Measurements from ENCODE around the gene NSMCE1.
"Not testable (repeated sequence)": the region's sequence is repeated elsewhere in the genome, so short reads cannot be mapped to it uniquely, and the experiment has no call there.

The NSMCE1 gene

DNA sequence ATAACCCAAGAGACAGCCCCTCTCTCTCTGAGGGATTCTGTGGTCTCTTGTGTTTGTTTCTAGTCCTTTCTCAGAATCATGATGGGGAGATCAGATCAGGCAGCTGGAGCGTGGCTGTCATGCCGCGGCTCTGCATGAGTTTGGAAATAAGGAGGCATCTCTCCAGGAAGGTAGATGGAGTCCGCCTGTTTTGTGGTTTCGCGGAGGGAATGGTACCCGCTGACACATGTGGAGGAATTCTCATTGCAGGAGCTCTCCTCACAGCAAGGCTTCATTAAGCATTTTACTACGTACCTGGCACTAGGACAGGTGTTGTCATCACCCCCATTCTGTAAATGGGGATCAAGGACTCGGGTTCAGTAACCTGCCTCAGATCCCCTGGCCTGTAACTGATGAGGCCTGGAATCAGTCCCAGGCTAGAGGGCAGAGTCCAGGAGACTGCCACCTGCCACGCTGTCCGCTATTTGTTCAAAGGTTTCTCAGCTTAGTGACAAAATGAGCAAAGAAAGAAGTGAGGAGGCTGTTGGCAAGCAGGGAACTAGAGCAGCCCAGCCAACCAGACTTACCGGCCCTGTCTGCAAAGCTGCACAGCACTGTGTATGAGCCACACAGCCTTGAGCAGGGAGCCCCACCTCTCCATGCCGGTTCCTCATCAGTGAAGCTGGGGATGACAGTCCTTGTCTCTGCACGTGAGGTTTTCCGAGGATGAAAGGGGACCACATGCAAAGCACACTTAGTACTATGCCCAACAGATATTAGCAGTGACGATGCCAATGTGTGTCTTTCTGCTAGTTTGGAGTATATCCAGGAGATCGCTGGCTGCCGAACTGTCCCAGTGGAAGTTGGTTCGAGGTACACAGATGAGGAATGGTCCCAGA is 54.2 kb downstream of the NSMCE1 start:
- no peak for DNase-seq

GRCh38 chr16:27211026-27211425 is 57.5 kb downstream of the NSMCE1 start:
- no peak for DNase-seq

GRCh38 chr16:27210174-27210573 is 58.4 kb downstream of the NSMCE1 start:
- DNase-seq = no peak

GRCh38 chr16:27209591-27209990 is 59.0 kb downstream of the NSMCE1 start:
- DNase-seq = no peak

GRCh38 chr16:27208796-27209195 is 59.8 kb downstream of the NSMCE1 start:
- no peak for DNase-seq

GRCh38 chr16:27208081-27208680 is 60.4 kb downstream of the NSMCE1 start:
- DNase-seq = no peak

GRCh38 chr16:27207121-27207520 is 61.5 kb downstream of the NSMCE1 start:
- not testable (repeated sequence) for DNase-seq

GRCh38 chr16:27205423-27206065 is 63.0 kb downstream of the NSMCE1 start:
- no peak for DNase-seq

DNA sequence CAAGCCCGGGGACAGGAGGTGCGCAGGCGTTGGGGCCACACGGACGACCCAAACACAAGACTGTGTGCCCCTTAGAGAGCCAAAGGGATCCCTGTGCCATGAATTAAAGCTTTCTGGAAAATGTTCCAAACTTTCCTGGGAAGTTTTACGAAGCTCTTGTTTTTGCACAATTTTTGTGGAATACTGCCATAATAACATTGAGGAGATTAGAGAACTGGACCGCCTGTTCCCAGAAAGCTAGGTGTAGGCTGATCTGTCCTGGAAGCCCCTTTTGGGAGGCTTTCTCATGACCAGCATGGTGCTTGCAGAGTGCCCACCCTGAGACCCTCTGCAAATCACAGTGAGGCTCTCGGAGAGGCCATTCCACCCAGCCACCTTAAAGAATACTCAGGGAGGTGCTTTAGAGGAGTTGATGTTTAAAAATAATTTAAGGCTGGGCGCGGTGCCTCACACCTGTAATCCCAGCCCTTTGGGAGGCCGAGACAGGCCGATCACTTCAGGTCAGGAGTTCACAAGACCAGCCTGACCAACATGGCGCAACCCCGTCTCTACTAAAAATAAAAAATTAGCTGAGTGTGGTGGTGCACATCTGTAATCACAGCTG is 64.2 kb downstream of the NSMCE1 start:
- no peak for DNase-seq

DNA sequence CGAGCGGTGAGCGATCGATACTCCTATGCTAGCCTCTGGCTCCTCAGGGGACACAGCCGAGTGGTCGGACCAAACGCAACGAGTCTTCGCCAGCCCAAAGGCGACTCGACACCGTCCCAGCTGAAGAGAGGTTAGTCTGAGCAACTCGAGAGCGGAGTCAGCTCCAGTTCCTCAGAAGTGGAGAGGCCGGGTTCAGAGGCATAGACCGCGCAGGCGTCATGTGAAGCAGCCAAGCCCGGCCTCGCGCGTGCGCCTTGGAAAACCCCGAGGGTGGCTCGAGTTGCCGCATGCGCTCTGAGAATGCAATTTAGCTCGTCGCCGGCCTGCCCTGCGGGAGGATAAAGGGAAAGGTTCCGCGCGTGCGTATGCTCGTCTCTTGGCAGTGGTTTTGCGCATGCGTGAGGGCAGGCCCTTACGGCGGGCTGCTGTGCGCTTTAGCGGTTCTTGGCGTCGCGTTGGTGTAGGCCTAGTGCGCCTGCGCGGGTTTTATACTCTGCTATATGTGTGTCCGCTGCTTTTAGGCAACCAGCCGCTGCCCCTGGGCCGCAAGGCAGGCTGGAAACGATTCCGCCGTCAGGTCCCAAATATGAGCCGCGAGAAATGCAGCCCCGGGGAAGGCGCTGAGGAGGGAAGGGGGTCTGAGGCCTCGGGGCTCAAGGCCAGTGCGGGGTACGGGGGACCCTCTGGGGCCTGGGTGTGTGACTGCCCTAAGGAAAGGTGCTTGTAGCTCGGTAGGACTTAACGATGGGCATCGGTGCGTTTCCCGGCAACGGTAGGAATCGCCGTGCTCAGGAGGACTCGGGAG is 64.9 kb downstream of the NSMCE1 start, which contains the start of gene KDM8:
Gene KDM8 (plus strand): TSS at position 20 of the 805 bp plus-strand sequence. CDS start 6,598 bp downstream, outside the sequence.
- DNase-seq = peak; percentile 100

DNA sequence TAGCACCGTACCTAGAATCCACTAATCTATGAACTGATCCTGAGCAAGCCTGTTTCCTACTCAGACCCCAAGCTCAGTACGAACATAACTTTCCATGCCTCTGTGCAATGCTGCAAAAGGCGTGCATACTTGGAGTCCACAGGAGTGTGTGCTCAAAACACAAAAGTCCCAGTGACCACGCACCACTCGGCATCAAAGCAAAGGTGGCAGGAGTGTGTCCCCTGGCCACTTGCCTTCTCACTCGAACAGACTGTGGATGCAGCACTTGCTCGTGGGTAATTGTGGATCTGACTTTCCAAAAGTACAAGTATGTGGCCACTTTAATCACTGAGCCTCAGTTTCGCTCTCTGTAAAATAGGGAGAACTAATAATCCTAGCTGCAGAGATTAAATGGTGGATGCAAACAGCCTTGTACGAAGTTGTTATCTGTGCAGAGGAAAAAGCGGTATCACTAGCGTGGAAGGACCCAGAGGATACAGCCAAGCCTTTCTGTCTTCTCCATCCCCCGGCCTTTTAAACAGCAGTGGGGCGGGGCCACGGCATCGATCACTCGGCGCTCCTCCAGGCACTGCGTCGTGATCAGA is 65.6 kb downstream of the NSMCE1 start:
- no peak for DNase-seq

GRCh38 chr16:27200914-27201313 is 67.7 kb downstream of the NSMCE1 start:
- DNase-seq = not testable (repeated sequence)

GRCh38 chr16:27199736-27200135 is 68.8 kb downstream of the NSMCE1 start:
- peak; percentile 67 for DNase-seq

DNA sequence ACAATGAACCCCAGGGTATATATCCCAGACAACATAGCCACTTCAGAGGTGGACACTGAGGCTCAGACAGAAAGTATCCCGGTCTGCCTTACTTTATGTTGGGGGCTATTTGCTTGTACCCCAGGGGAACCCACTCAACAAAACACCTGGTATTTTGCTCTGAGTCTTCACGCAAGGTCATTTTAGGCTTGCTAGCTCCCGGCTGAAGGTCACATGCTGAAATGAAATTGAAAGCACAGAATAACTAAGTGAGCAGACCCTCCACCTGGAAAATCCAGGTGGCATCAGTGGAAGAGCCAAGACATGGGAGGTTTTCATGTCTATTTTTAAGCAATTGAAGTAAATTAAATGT is 69.4 kb downstream of the NSMCE1 start:
- DNase-seq = no peak

DNA sequence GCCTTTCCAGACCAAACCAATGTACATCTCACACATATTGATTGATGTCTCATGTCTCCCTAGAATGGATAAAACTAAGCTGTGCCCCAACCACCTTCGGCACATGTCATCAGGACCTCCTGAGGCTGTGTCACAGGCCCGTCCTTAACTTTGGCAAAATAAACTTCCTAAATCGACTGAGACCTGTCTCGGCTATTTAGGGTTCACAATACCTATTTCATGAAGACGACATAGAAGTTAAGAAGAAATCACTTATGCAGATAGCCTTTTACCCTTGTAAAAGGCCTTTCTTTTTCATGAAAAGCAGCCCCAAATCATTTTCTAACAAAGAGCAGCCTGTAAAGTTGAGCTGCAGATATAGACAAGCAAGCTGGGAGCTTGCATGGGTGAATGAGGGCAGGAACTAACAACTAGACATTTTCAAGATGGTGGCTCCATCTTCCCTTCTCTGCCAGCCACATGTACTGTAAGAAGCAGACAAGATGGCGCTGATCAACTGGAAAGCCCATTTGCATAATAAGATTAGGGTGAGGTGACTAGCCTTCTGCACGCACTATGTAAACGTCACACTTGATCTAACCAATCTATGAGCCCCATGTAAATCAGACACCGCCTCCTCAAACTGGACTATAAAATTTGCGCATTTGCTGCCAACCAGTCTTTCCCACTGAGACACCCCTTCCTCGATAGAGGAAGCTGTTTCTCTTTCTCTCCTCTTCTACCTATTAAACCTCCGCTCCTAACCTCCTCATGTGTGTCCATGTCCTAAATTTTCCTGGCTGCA is 69.9 kb downstream of the NSMCE1 start:
- DNase-seq = no peak

DNA sequence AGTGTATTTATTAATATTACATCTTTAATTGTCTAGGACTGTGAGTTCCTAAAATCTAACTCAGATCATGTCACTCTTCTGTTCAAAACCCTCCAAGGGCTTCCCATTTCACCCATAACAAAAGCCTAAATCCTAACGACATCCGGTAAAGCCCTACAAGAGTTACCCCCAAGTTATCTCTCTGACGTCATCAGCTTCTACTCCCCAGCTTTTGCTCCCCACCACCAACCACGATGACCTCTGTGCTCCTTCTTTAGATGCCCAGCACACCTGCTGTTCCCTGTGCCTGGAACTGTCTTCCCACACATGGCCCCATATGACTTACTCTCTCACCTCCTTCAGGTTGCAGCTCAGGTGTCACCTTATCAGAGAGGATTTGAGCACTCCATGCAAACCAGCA is 71.6 kb downstream of the NSMCE1 start:
- DNase-seq = no peak

- no peak for DNase-seq
Measured at GRCh38 chr16:27195941-27196595, 72.5 kb downstream of the NSMCE1 start.

GRCh38 chr16:27195076-27195741 is 73.4 kb downstream of the NSMCE1 start:
- DNase-seq = no peak

- no peak for DNase-seq
Measured at GRCh38 chr16:27193300-27193990, 75.1 kb downstream of the NSMCE1 start.

All from left hindlimb (tissue), 1 donor.